NB4 (cell line): ENCODE measurements around the gene PLPP3.

Experiments
- DNase-seq: peaks from one replicate; pipeline ENCODE4 v3.0.0; 2010; ENCODE audit warnings: low read depth
- H3K4me3 ChIP-seq: one replicate; pipeline ENCODE4 v1.5.1; 2011; ENCODE audit warnings: mild to moderate bottlenecking, low read depth, low read length, moderate library complexity
- CTCF ChIP-seq: IDR thresholded peaks from one replicate; pipeline ENCODE4 v1.5.1; 2012; ENCODE audit warnings: low read depth, low read length
- MYC ChIP-seq: IDR thresholded peaks from 2 replicates; pipeline ENCODE4 v1.6.1; 2011; ENCODE audit warnings: low read depth, low read length
- POLR2A ChIP-seq: IDR thresholded peaks from 2 replicates; pipeline ENCODE4 v1.6.1; 2011; ENCODE audit warnings: mild to moderate bottlenecking; ENCODE audit not compliant: insufficient read length; ENCODE audit errors: extremely low read depth
- TF ChIP-seq, protein P1 (sequence below): IDR thresholded peaks from 2 replicates; pipeline ENCODE4 v1.6.1; 2011; ENCODE audit warnings: low read depth, low read length

The PLPP3 gene

DNA sequence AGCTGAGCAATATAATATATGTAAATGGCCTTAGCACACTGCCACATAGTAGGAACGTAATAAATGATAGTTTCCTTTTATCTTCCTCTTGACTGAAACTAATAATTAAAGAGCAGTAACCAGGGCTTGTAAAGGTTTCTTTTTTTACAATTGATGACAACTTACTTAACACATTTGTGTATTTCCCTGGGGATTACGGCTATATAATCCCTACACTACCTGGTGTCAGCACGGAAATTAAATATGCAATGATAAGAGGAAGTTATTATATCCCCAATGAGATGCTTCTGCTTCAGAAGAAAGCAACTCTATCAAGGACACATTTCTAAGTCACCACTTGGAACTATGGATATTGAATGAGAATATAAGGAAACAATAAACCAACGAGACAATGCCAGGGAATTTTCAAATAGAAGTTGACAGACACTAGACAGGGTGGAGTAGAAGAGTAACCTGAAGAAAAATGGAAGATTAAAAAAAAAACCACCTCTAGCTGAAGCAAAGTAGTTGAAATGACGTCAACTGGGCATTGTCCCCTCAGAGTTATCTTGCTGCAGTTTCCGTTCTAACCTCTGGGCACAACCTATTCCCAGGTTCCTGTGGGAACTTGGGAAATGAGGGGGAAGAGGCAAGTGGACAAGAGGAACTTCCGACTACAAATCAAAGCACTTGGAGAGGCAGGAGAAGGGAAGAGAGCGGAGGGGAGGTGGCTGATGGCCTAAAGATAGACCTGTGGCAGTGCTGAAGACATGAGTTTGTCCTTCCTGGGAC lies 66.5 kb downstream of the PLPP3 start:
- TF ChIP-seq POLR2A (no peak), CTCF (no peak), MYC (no peak)
- TF ChIP-seq, protein P1, sequence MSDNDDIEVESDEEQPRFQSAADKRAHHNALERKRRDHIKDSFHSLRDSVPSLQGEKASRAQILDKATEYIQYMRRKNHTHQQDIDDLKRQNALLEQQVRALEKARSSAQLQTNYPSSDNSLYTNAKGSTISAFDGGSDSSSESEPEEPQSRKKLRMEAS: no peak
- no peak for DNase-seq
- H3K4me3 ChIP-seq: no peak overlapping the region

GRCh38 chr1:56511766-56512165 lies 67.6 kb downstream of the PLPP3 start:
- TF ChIP-seq MYC: no peak
- TF ChIP-seq CTCF: no peak
- no peak for TF ChIP-seq POLR2A
- TF ChIP-seq, protein P1: no peak
- no peak for DNase-seq
- no peak overlapping the region for H3K4me3 ChIP-seq

- TF ChIP-seq MYC: no peak
- TF ChIP-seq POLR2A: no peak
- TF ChIP-seq, protein P1: no peak
- TF ChIP-seq CTCF: no peak
- no peak overlapping the region for H3K4me3 ChIP-seq
- DNase-seq: no peak
Observed at GRCh38 chr1:56511364-56511763, 68.0 kb downstream of the PLPP3 start.

DNA sequence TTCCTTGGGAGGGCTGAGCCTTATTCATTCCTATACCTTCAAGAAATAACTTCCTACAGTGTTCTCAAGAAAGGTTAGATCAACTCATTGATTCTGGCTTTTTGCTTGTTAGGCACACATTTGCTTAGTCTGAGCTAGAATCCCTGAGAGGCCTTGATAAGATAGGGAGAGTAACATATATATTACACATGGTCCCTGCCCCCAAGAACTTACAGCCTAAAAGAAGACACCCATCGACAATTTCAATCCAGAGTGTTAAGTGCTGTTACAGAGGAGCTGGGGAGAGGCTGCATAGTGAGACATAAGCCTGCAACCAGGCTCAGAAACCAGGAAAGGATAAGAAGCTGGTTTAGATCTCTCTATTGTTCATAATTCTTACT lies 68.7 kb downstream of the PLPP3 start:
- DNase-seq: no peak
- no peak overlapping the region for H3K4me3 ChIP-seq
- TF ChIP-seq, protein P1: no peak
- TF ChIP-seq CTCF: no peak

DNA sequence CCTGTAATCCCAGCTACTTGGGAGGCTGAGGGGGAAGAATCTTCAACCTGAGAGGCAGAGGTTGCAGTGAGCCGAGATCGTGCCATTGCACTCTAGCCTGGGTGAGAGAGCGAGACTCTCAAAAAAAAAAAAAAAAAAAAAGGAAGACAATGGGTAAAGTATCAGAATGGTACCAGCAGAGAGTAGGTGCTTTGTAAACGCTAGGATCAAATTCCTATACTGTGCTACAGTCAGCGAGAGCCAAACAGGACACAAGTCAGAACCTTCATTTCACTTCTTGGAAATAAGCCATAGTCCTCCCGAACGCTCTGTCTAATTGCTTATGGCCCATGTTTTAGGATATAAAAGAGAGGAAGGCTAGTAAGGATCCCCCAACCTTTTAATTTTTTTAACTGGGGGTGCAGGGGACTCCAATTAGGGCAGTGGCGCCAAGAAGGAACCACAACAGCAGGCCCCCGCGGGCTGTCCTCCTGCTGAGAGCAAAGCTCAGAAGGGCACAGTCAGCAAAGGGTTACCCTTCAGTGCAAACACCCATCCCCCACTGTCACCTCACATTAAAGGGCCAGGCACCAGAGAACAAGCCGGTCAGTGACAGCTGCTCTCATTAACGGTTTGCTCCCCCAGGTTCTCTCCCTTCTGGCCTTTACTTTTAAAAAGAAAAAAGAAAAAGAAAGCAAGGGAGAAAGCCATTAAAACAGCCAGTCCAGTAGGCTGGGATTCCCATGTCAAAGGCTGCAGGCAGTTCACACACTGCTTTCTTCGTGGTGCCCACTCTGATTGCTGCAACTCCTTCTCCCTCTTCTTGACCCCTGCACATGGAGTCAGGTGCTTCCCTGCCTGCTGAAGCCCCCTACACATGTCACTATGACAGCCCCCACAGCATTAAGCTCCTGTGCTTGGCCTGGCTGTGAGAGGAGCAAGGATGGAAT lies 69.4 kb downstream of the PLPP3 start:
- H3K4me3 ChIP-seq: no peak overlapping the region
- TF ChIP-seq MYC (no peak), POLR2A (no peak), CTCF (no peak)
- TF ChIP-seq, protein P1: no peak
- DNase-seq: no peak
